ENCODE results near the gene CELF2. TPM values are rescaled to one million over a fixed set of nuclear protein-coding genes. Genes with fewer than 3 reads are reported as not detected.

CELF2 gene
- total and polyA plus RNA-seq, 7 donors, result 6.0 to 83.1 (median 48.9) TPM

DNA sequence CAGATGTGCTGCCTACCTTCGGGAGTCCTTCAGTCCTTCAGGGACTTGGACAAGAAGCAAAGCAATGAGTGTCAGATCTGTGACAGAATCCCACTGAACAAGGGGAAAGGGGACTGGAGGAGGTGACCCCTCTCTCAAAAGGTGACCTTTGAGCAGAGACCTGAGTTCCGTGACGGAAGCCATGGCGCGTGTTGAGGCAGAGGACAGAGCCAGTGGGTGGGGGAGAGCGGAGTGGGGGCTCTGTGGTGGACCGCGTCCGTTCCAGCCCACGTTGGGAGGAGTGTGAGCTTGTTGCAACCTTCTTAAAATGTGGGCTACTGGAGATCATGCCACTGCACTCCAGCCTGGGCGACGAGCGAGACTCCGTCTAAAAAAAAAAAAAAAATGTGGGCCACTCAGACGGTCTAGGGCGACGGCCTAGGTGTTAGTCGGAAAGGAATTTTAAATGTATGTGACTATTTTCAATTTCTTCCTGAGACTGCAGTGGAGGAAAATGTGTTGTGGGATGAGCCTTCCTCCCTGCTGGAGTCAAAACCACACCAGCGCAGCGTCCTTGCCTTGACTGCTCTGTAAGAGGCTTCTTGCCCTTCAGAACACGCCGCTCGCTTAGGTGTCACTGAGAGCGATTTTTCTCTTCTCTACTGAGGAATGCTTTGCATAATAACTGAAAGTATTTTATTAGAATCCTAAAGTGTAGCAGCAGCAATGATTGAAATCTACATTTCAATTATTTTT is 272.7 kb downstream of the CELF2 start:
- no peaks in the 10 kb centered on the region for H3K4me1 ChIP-seq
- H3K9me3 ChIP-seq, result no peaks in the 10 kb centered on the region
- DNase-seq, result no peak
- no peaks in the 10 kb centered on the region for H3K27me3 ChIP-seq
- H3K4me3 ChIP-seq, result no peak overlapping the region
- H3K27ac ChIP-seq, result no peak overlapping the region
- intact Hi-C loops (cut with DNase I), result no loop called here
- WGBS, 2 donors, result 97% methylated on average over 24 of the region's 24 CpGs
- TF ChIP-seq POLR2AphosphoS5 (IDR thresholded peaks at IDR 0.05), result no peak
- H3K36me3 ChIP-seq, result peaks cover 0 to 76% (median 14%) of the 10 kb centered on the region in 4 donors

DNA sequence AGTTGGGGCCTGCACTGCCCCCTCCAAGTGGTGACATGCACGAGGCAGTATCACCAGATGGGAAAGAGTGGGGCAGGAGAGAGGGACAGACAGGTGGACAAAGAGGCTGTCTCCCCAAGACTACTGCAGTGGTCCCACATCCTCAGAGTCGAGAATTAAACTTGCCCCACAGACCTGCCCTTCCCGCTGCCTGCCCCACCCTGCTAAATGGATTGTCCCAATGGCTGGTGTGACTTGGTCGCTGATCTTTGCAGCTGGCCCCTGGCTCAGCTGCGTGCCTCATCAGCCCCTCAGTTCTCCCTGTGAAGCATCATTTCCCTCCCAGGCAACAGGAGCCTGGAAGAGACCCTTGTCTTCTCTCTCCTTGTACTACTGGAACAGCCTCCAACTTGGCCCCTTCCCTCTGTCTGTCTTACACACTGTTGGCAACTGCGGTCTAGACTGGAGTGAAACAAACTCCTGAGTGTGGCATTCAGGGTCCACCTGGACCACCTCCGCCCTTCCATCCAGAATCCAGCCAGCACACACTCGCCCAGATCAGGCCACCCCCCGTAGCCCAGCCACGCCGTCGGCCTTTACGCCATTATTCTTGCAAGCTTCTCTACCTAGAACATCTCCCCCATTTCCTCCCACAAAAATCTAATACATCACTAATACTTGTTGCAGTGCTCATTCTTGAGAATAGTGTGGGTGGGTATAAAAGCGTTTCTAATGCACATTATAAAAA is 275.1 kb downstream of the CELF2 start:
- H3K9me3 ChIP-seq, result no peaks in the 10 kb centered on the region
- DNase-seq, result no peak
- TF ChIP-seq, protein P1, sequence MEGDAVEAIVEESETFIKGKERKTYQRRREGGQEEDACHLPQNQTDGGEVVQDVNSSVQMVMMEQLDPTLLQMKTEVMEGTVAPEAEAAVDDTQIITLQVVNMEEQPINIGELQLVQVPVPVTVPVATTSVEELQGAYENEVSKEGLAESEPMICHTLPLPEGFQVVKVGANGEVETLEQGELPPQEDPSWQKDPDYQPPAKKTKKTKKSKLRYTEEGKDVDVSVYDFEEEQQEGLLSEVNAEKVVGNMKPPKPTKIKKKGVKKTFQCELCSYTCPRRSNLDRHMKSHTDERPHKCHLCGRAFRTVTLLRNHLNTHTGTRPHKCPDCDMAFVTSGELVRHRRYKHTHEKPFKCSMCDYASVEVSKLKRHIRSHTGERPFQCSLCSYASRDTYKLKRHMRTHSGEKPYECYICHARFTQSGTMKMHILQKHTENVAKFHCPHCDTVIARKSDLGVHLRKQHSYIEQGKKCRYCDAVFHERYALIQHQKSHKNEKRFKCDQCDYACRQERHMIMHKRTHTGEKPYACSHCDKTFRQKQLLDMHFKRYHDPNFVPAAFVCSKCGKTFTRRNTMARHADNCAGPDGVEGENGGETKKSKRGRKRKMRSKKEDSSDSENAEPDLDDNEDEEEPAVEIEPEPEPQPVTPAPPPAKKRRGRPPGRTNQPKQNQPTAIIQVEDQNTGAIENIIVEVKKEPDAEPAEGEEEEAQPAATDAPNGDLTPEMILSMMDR (IDR thresholded peaks at IDR 0.05), result no peak
- TF ChIP-seq POLR2A (IDR thresholded peaks at IDR 0.05), result no peak
- TF ChIP-seq POLR2AphosphoS5 (IDR thresholded peaks at IDR 0.05), result no peak
- no peak for TF ChIP-seq EP300 (IDR thresholded peaks at IDR 0.05)
- H3K4me1 ChIP-seq, result no peaks in the 10 kb centered on the region
- H3K27me3 ChIP-seq, result no peaks in the 10 kb centered on the region
- intact Hi-C loops (cut with DNase I), result no loop called here
- no peak overlapping the region for H3K27ac ChIP-seq
- WGBS, 2 donors, result 95 to 96% methylated on average over 14 of the region's 14 CpGs
- peaks cover 0 to 79% (median 20%) of the 10 kb centered on the region in 4 donors for H3K36me3 ChIP-seq
- H3K4me3 ChIP-seq, result no peak overlapping the region

DNA sequence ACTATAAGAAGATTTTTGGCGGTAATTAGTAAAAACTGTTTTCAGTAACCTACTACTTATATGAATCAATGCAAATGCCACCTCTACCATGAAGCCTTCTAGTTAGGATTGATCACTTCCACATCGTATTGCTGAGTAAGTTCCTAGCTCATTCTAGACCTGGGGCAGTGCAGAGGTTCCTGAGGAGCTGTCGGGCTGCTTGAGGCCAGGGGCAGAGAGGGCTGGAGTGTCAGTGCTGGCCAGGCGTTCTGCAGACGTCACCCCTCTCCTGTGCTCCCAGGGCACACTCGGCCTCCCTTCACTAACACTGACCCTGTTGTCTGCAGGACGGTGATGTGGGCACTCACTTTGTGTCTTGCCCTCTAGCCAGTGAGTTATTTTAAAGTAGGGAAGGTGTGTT is 275.7 kb downstream of the CELF2 start:
- Histone ChIP-seq H3K27me3 (no peaks in the 10 kb centered on the region), H3K36me3 (peaks cover 0 to 77% (median 18%) of the 10 kb centered on the region in 4 donors), H3K4me1 (no peaks in the 10 kb centered on the region), H3K27ac (no peak overlapping the region), H3K9me3 (no peaks in the 10 kb centered on the region), H3K4me3 (no peak overlapping the region)
- no peak for DNase-seq
- WGBS, 2 donors, result 94 to 95% methylated on average over 7 of the region's 7 CpGs
- TF ChIP-seq POLR2AphosphoS5 (IDR thresholded peaks at IDR 0.05), result no peak
- TF ChIP-seq, protein P1 (IDR thresholded peaks at IDR 0.05), result no peak
- TF ChIP-seq POLR2A (IDR thresholded peaks at IDR 0.05), result no peak
- intact Hi-C loops (cut with DNase I), result no loop called here

DNA sequence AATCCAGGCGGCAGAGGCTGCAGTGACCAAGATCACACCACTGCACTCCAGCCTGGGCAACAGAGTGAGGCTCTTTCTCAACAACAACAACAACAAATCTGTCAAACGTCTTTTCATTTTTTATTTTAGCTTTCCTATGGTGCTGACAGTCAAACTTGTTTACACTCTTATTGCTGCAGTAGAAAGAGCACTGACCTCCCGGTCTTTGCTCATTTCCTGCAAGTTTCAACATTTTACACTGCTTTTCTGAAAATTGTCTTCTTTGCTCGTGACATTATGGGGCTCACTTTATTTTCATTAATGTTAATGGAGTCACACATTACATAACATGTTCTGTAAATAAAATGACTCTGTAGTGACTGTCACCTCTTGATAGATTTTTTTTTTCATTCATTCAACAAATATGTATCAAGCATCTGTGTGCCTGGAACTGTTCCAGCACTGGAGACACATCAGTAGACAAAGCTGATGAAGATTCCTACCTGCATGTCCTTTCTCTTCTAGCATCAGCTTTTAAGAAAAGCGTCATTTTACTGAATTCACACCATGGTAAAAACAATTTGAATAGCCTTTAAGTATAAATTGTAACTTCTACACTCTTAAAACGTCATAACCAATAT is 277.3 kb downstream of the CELF2 start:
- H3K27ac ChIP-seq, result no peak overlapping the region
- no peaks in the 10 kb centered on the region for H3K4me1 ChIP-seq
- DNase-seq, result no peak
- no peaks in the 10 kb centered on the region for H3K9me3 ChIP-seq
- no peak for TF ChIP-seq POLR2A (IDR thresholded peaks at IDR 0.05)
- TF ChIP-seq POLR2AphosphoS5 (IDR thresholded peaks at IDR 0.05), result no peak
- TF ChIP-seq EP300 (IDR thresholded peaks at IDR 0.05), result no peak
- TF ChIP-seq, protein P1 (IDR thresholded peaks at IDR 0.05), result no peak
- intact Hi-C loops (cut with DNase I), result no loop called here
- no peak overlapping the region for H3K4me3 ChIP-seq
- peaks cover 0 to 75% (median 16%) of the 10 kb centered on the region in 4 donors for H3K36me3 ChIP-seq
- H3K27me3 ChIP-seq, result no peaks in the 10 kb centered on the region
- WGBS, 2 donors, result 85 to 86% methylated on average over 6 of the region's 6 CpGs

DNA sequence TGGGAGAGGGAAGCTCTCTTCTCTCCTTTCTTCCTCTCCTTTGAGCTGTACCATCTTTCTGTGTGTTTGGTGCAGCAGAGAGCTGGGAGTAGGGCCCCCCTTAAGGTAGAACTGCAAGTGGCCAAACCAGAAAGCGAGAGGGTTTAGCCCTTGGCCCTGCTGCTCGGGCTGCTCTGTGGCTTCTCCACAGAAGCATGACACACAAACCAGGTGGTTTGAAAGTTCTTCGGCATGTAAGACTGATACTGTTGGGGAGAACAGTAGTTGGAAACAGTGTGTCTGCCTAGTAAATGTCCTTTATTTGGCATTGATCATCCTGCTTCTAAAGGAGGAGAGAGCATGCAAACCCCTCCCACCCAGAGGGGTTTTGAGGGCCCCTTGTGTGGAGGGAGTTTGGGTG is 277.8 kb downstream of the CELF2 start:
- Histone ChIP-seq H3K36me3 (peaks cover 0 to 74% (median 15%) of the 10 kb centered on the region in 4 donors), H3K9me3 (no peaks in the 10 kb centered on the region), H3K27ac (no peak overlapping the region), H3K4me1 (no peaks in the 10 kb centered on the region), H3K27me3 (no peaks in the 10 kb centered on the region), H3K4me3 (no peak overlapping the region)
- TF ChIP-seq POLR2AphosphoS5 (IDR thresholded peaks at IDR 0.05) (no peak), EP300 (IDR thresholded peaks at IDR 0.05) (no peak), POLR2A (IDR thresholded peaks at IDR 0.05) (no peak)
- TF ChIP-seq, protein P1 (IDR thresholded peaks at IDR 0.05), result no peak
- DNase-seq, result no peak
- intact Hi-C loops (cut with DNase I), result no loop called here
- 90 to 93% methylated on average over 3 of the region's 3 CpGs for WGBS, 2 donors

Data from sigmoid colon (tissue), 7 donors.